Neuronal stem cell (in vitro differentiated cells): ENCODE results near the gene SET.

Experiments
- DNase-seq: peaks from one replicate; pipeline ENCODE4 v3.0.0-alpha.2; 2013; ENCODE audit warnings: low spot score
- H2AFZ ChIP-seq: one replicate; pipeline ENCODE4 v1.6.1; 2013; ENCODE audit warnings: mild to moderate bottlenecking, low read length, inconsistent platforms
- H2AK5ac ChIP-seq: 2 replicates; pipeline ENCODE4 v1.6.1; 2013; ENCODE audit warnings: low read depth, mild to moderate bottlenecking, inconsistent platforms, low read length, moderate library complexity, mixed read lengths
- H2BK120ac ChIP-seq: 2 replicates; pipeline ENCODE4 v1.6.1; 2013; ENCODE audit warnings: low read depth, mild to moderate bottlenecking, inconsistent platforms, low read length, moderate library complexity, mixed read lengths
- H2BK12ac ChIP-seq: one replicate; pipeline ENCODE4 v1.6.1; 2013; ENCODE audit warnings: low read length, inconsistent platforms
- H2BK15ac ChIP-seq: 2 replicates; pipeline ENCODE4 v1.6.1; 2013; ENCODE audit warnings: mild to moderate bottlenecking, low read length, inconsistent platforms, mixed read lengths
- H2BK5ac ChIP-seq: one replicate; pipeline ENCODE4 v1.6.1; 2013; ENCODE audit warnings: inconsistent platforms, mild to moderate bottlenecking, low read length, moderate library complexity
- H3K14ac ChIP-seq: one replicate; pipeline ENCODE4 v1.6.1; 2013; ENCODE audit warnings: low read length, inconsistent platforms
- H3K18ac ChIP-seq: 2 replicates; pipeline ENCODE4 v1.6.1; 2013; ENCODE audit warnings: low read length, inconsistent platforms
- H3K23ac ChIP-seq: 2 replicates; pipeline ENCODE4 v1.6.1; 2013; ENCODE audit warnings: low read depth, mild to moderate bottlenecking, mixed read lengths, low read length, inconsistent platforms; ENCODE audit not compliant: poor library complexity
- H3K27ac ChIP-seq: replicated peaks from 3 replicates; pipeline ENCODE4 v1.5.1; 2013; ENCODE audit warnings: low read length, inconsistent platforms
- H3K27me3 ChIP-seq, 3 experiments: 2 replicates each; pipeline ENCODE4 v1.6.1; 2013; ENCODE audit warnings: low read length in 3 of 3, mild to moderate bottlenecking in 2 of 3, inconsistent platforms in 1 of 3, low read depth in 1 of 3, mixed read lengths in 1 of 3, moderate library complexity in 1 of 3; ENCODE audit not compliant: control insufficient read depth in 3 of 3, insufficient read depth in 3 of 3
- H3K36me3 ChIP-seq, 2 donors: replicated peaks in 1 of 2; 2 replicates each; pipeline ENCODE4 v1.6.1; 2013; ENCODE audit warnings: low read length in 2 of 2; ENCODE audit not compliant: control insufficient read depth in 2 of 2, insufficient read depth in 2 of 2
- H3K4ac ChIP-seq: 2 replicates; pipeline ENCODE4 v1.6.1; 2013; ENCODE audit warnings: inconsistent platforms, mild to moderate bottlenecking, low read length, moderate library complexity
- H3K4me1 ChIP-seq, 2 donors: 1 replicate in 1 of 2; 2 replicates in 1 of 2; pipeline ENCODE4 v1.6.1; 2013; ENCODE audit warnings: low read length in 2 of 2, low read depth in 1 of 2; ENCODE audit not compliant: control insufficient read depth in 2 of 2, insufficient read depth in 1 of 2
- H3K4me2 ChIP-seq: one replicate; pipeline ENCODE4 v1.6.1; 2013; ENCODE audit warnings: mild to moderate bottlenecking, low read length, inconsistent platforms; ENCODE audit not compliant: insufficient read depth, poor library complexity, severe bottlenecking
- H3K4me3 ChIP-seq, 2 donors: 2 replicates each; pipeline ENCODE4 v1.5.1; 2013; ENCODE audit warnings: low read length in 2 of 2, mild to moderate bottlenecking in 2 of 2, inconsistent platforms in 1 of 2, moderate library complexity in 1 of 2
- H3K79me1 ChIP-seq: one replicate; pipeline ENCODE4 v1.6.1; 2013; ENCODE audit warnings: low read depth, mild to moderate bottlenecking, inconsistent platforms, low read length, moderate library complexity
- H3K9ac ChIP-seq: one replicate; pipeline ENCODE4 v1.6.1; 2013; ENCODE audit warnings: mild to moderate bottlenecking, low read depth, low read length, inconsistent platforms; ENCODE audit not compliant: poor library complexity
- H3K9me3 ChIP-seq, 2 donors: replicated peaks in 1 of 2; 2 replicates each; pipeline versions ENCODE3 to v1.6.1; 2013; ENCODE audit warnings: low read length in 2 of 2, mild to moderate bottlenecking in 2 of 2, inconsistent platforms in 1 of 2, low read depth in 1 of 2, mixed read lengths in 1 of 2, moderate library complexity in 1 of 2; ENCODE audit not compliant: control insufficient read depth in 2 of 2, insufficient read depth in 1 of 2
- H4K8ac ChIP-seq: one replicate; pipeline ENCODE4 v1.6.1; 2013; ENCODE audit warnings: low read depth, mild to moderate bottlenecking, inconsistent platforms, low read length, moderate library complexity
- H4K91ac ChIP-seq: one replicate; pipeline ENCODE4 v1.6.1; 2013; ENCODE audit warnings: low read length, low read depth, mild to moderate bottlenecking, inconsistent platforms; ENCODE audit not compliant: poor library complexity
- WGBS, 2 donors: extraction: QIAGEN DNeasy Blood & Tissue Kit; methylation state at CpG; one replicate each; pipeline ENCODE4 v1.1.7; 2013; ENCODE audit warnings: missing lambda C conversion rate in 2 of 2, mixed read lengths in 1 of 2; ENCODE audit not compliant: insufficient read length in 2 of 2, insufficient replicate concordance in 1 of 2; ENCODE audit errors: extremely low coverage in 2 of 2; 5-methylcytosine and 5-hydroxymethylcytosine counted together

Gene SET

DNA sequence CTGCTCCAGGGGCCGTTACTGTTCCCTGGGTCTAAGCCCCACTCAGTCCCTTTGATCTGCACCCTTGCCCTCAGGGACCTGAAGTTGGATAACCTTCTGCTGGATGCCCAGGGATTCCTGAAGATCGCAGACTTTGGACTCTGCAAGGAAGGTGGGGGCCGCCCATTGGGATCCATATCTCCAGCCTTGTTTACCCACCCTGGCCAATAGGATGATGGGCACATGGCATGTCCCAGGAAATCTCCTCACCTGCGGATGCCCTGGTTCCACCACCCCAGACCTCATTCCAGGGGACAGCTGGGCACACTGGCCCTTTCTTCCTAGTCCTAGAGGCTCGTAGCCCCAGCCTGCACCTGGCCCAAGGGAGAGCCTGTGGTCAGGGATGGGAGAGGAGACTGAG, 29.5 kb downstream of the SET start:
- Histone ChIP-seq H2BK12ac (no peak overlapping the region), H2BK120ac (no peak overlapping the region), H3K9me3 (no peaks in the 10 kb centered on the region), H3K27ac (no peak overlapping the region), H2AFZ (no peak overlapping the region), H3K23ac (no peak overlapping the region), H3K79me1 (no peaks in the 10 kb centered on the region), H3K14ac (no peak overlapping the region), H4K8ac (no peak overlapping the region), H3K9ac (no peak overlapping the region), H3K4me2 (no peak overlapping the region), H2BK15ac (no peak overlapping the region), H3K18ac (no peak overlapping the region), H2BK5ac (no peak overlapping the region), H3K36me3 (peaks cover 18 to 60% of the 10 kb centered on the region in 2 donors), H3K4ac (no peak overlapping the region), H3K4me1 (peaks cover 0 to 5% of the 10 kb centered on the region in 2 donors), H3K27me3 (no peaks in the 10 kb centered on the region), H2AK5ac (no peak overlapping the region), H3K4me3 (no peak overlapping the region), H4K91ac (no peak overlapping the region)
- WGBS, 2 donors, result no CpG with 5 or more reads among the region's 5 CpGs
- DNase-seq, result no peak

DNA sequence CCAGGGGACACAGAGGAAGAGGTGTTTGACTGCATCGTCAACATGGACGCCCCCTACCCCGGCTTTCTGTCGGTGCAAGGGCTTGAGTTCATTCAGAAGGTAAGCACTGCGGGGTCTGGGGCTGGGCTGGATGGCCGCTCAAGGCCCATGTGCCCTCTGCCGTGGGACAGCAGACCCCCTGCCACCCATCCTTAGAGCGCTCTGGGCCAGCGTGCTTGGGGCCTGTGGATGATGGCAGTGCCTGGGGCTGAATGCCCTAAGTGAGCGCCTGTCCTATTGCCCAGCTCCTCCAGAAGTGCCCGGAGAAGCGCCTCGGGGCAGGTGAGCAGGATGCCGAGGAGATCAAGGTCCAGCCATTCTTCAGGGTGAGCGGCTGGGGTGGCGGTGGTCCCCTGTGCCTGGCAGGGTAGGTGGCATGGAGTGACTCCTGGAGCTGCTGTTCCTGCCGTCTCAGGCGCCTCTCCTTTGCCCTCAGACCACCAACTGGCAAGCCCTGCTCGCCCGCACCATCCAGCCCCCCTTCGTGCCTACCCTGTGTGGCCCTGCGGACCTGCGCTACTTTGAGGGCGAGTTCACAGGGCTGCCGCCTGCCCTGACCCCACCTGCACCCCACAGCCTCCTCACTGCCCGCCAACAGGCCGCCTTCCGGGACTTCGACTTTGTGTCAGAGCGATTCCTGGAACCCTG, 31.0 kb downstream of the SET start:
- Histone ChIP-seq H2BK15ac (no peak overlapping the region), H3K18ac (no peak overlapping the region), H3K4me1 (peaks cover 0 to 12% of the 10 kb centered on the region in 2 donors), H3K27me3 (no peaks in the 10 kb centered on the region), H3K36me3 (peaks cover 10 to 44% of the 10 kb centered on the region in 2 donors), H3K14ac (no peak overlapping the region), H4K8ac (no peak overlapping the region), H3K4ac (no peak overlapping the region), H3K9ac (no peak overlapping the region), H2AFZ (no peak overlapping the region), H3K4me3 (no peak overlapping the region), H3K27ac (no peak overlapping the region), H2BK120ac (no peak overlapping the region), H3K4me2 (no peak overlapping the region), H3K9me3 (no peaks in the 10 kb centered on the region), H3K23ac (peak overlapping the region; percentile 43), H4K91ac (no peak overlapping the region), H2BK5ac (peak overlapping the region; percentile 53), H2AK5ac (no peak overlapping the region), H3K79me1 (no peaks in the 10 kb centered on the region), H2BK12ac (peak overlapping the region; percentile 22)
- no peak for DNase-seq
- no CpG with 5 or more reads among the region's 30 CpGs for WGBS, 2 donors

DNA sequence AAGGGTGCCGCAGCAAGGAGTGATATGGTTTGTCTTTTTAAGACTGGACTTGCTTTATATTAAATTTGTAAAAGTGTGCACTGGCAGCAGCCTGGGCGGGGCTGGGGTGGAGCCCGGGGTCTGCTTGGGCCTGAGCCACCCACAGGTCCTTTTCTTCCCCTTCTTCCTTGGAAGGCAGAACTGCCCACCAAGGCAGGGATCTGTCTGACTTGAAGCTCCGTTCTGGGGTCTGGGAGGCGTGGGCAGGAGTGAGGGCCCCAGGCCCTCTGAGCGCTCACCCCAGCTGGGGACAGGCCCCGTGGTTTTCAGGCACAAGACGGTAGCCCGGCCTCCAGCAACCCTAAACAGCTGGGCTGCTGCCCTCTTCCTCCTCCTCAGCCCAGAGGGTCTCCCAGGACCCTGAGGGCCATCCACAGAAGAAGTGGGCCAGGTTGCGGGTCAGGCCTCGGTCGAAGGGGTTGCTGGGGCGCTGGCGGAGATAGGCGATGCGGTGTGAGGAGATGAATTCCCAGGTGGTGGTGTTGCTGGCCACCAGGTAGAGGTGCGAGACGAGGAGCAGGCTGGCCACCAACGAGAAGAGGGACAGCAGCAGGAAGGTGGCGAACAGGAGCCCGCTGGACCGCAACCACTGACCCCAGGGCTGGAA, 31.9 kb downstream of the SET start:
- Histone ChIP-seq H3K4ac (no peak overlapping the region), H2BK5ac (peak overlapping the region; percentile 53), H2AFZ (no peak overlapping the region), H3K9ac (peak overlapping the region; percentile 70), H3K27ac (no peak overlapping the region), H2BK12ac (no peak overlapping the region), H4K91ac (no peak overlapping the region), H2AK5ac (no peak overlapping the region), H3K4me2 (no peak overlapping the region), H3K14ac (no peak overlapping the region), H3K18ac (no peak overlapping the region), H3K27me3 (no peaks in the 10 kb centered on the region), H3K4me1 (peaks cover 0 to 13% of the 10 kb centered on the region in 2 donors), H3K79me1 (no peaks in the 10 kb centered on the region), H3K9me3 (no peaks in the 10 kb centered on the region), H2BK15ac (no peak overlapping the region), H3K36me3 (peaks cover 10 to 38% of the 10 kb centered on the region in 2 donors), H3K23ac (no peak overlapping the region), H4K8ac (no peak overlapping the region), H2BK120ac (no peak overlapping the region), H3K4me3 (no peak overlapping the region)
- DNase-seq, result no peak
- no CpG with 5 or more reads among the region's 22 CpGs for WGBS, 2 donors

DNA sequence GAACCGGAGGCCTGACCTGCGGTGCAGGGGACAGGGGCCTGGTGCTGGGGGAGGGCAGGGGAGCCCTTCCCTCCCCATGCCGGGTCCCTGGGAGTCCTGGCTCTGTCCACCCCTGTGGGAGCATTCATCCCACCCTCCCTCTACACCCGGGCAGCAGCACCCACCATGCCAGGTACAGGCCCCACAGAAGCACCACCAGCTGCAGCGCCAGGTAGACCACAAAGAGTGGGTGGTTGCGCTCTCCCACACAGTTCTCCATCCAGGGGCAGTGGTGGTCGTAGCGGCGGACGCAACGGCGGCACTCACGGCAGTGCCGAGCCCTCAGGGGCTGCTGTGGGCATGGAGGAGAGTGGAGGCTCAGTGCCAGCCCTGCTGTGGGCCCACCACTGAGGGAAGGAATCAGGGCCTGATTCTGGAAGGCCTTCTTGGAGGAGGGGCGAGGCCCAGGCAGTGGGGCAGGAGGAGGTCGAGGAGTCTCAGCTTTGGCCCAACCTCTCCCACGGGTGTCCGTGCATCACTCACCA, 32.5 kb downstream of the SET start:
- H3K4ac ChIP-seq, result no peak overlapping the region
- H2BK5ac ChIP-seq, result peak overlapping the region; percentile 53
- H3K23ac ChIP-seq, result no peak overlapping the region
- H2BK120ac ChIP-seq, result no peak overlapping the region
- H3K79me1 ChIP-seq, result no peaks in the 10 kb centered on the region
- H2BK15ac ChIP-seq, result no peak overlapping the region
- no peak for DNase-seq
- no peak overlapping the region for H2AK5ac ChIP-seq
- peaks cover 10 to 36% of the 10 kb centered on the region in 2 donors for H3K36me3 ChIP-seq
- no peak overlapping the region for H3K9ac ChIP-seq
- H3K4me3 ChIP-seq, result no peak overlapping the region
- peaks cover 0 to 13% of the 10 kb centered on the region in 2 donors for H3K4me1 ChIP-seq
- H3K14ac ChIP-seq, result no peak overlapping the region
- H3K4me2 ChIP-seq, result no peak overlapping the region
- no peak overlapping the region for H2AFZ ChIP-seq
- H4K8ac ChIP-seq, result no peak overlapping the region
- no peaks in the 10 kb centered on the region for H3K27me3 ChIP-seq
- H2BK12ac ChIP-seq, result no peak overlapping the region
- H3K27ac ChIP-seq, result no peak overlapping the region
- no peak overlapping the region for H3K18ac ChIP-seq
- H3K9me3 ChIP-seq, result no peaks in the 10 kb centered on the region
- WGBS, 2 donors, result no CpG with 5 or more reads among the region's 18 CpGs
- no peak overlapping the region for H4K91ac ChIP-seq
